Measurements from ENCODE around the gene NPPA. TPM values are rescaled to one million over a fixed set of nuclear protein-coding genes. Genes with fewer than 3 reads are reported as not detected.

The NPPA gene
- total and polyA plus RNA-seq, 9 of the 15 experiments (the other 6 are each of a cell fraction or from before 2014, with no cell fraction given): not detected

GRCh38 chr1:11845641-11846335 is 1.8 kb downstream of the NPPA start (continued):
- no peak for TF ChIP-seq ATF2 (CRISPR knock-in tag; IDR thresholded peaks at IDR 0.05)
- no peak for TF ChIP-seq SMARCA5 (IDR thresholded peaks at IDR 0.05)
- TF ChIP-seq FOXK2 (conservative IDR thresholded peaks at IDR 0.05 in 1 of 2, IDR thresholded peaks at IDR 0.05 in 1 of 2; ENCODE audit: low read depth in 2 of 2): no peak
- no peak for TF ChIP-seq BCLAF1 (IDR thresholded peaks at IDR 0.05; ENCODE audit: borderline replicate concordance in 1 of 2, control insufficient read depth in 1 of 2, low read depth in 2 of 2, low read length in 1 of 2)
- 0 out of 4 replicates have a peak, but pooled peaks of 1 of the 2 experiments have one; percentile 20 for TF ChIP-seq ARNT (IDR thresholded peaks at IDR 0.05)
- peak; percentile 68; the same call in 1 of the 2 replicates for TF ChIP-seq ZNF232 (CRISPR knock-in tag; IDR thresholded peaks at IDR 0.05)
- no peak for TF ChIP-seq SIRT6 (IDR thresholded peaks at IDR 0.05; ENCODE audit: low read depth, low read length)
- no peak for TF ChIP-seq PTRF (tag; IDR thresholded peaks at IDR 0.05)
- TF ChIP-seq ZNF280B (CRISPR knock-in tag; IDR thresholded peaks at IDR 0.05): no peak
- TF ChIP-seq POLR2A (conservative IDR thresholded peaks at IDR 0.05): no peak
- no peak for TF ChIP-seq ZNF586 (CRISPR knock-in tag; conservative IDR thresholded peaks at IDR 0.05)
- TF ChIP-seq ERF (CRISPR knock-in tag; IDR thresholded peaks at IDR 0.05): no peak
- no peak for TF ChIP-seq CHD1 (IDR thresholded peaks at IDR 0.05; ENCODE audit: low read length)
- no peak for TF ChIP-seq NONO (IDR thresholded peaks at IDR 0.05; ENCODE audit: low read depth in 2 of 2, low read length in 1 of 2)
- TF ChIP-seq CEBPZ (IDR thresholded peaks at IDR 0.05; ENCODE audit: borderline replicate concordance, low read depth, low read length): no peak

Data from K562 (cell line).